Muscle of arm (tissue), 12 donors: ENCODE data around the gene ELOVL4. TPM values are rescaled to one million over a fixed set of nuclear protein-coding genes. Genes with fewer than 3 reads are reported as not detected.
A peak's percentile ranks its signal among the peaks of the same experiment; 100 is the strongest.

Experiments
- DNase-seq: peaks from one replicate; pipeline ENCODE4 v3.0.0-alpha.2; 2013
- polyA plus RNA-seq, 12 donors: library from polyadenylated mRNA; unstranded; fragments of 120-200 nt; gene quantifications; one replicate each; pipeline ENCODE4 v1.2.1, GENCODE V29; 2013; ENCODE audit not compliant: insufficient read length in 12 of 12

The ELOVL4 gene
- polyA plus RNA-seq, 12 donors: 2.0 to 5.2 (median 3.2) TPM; not detected in 1

DNA sequence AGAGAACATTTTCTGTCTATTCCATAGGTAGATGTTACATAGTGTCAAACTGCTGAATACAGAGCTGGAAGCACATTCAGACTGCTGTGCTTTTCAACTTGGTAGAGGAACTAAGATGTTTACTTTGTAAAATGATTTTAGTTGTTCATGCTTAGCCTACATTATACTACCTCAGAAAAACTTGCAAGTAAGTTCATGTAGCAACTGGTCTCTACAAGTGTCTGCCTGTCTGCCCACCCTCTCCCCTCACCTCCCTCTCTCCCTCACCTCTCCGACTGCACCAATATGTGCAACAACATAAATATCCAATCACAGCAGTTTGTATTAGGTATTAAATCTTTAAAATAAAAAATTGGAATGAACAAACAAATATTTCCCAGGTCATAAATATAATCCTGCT is 25.3 kb downstream of the ELOVL4 start:
- no peak for DNase-seq

DNA sequence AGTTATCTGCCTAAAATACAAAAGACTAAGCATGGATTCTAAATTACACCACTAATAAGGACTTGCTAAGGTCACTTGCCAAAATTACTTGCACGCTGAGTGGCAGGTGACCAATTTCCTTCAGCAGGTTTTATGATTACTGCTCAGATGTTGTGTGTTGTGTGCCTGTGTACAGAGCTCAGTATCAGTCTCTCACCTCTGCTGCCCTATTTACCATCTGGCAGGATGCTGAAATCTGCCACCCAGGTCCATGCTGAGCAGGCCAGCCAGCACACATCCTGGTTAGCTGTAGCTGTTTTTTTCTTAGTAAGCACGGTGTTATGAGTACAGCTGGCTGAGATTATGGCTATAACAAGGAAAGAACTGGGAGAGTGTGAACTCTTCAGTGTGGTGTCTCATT is 34.0 kb downstream of the ELOVL4 start:
- DNase-seq: no peak

DNA sequence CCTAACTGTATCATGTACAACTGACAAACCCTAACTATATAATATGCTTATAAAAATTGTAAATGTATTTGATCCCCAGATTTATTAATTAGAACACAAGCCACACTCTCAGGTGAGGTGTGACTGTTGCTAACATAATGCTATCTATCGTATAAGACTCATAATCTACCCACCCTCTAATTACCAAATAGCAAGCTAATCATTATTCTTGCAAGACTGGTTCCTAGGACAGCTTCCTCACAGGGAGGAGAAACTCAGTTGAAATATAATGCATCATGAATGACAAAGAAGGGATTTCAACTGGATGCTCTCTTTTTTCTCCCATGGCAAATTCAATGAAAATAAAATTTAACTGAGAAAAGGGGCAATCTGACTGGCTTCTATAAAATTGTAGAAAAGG is 35.4 kb downstream of the ELOVL4 start:
- DNase-seq: no peak

DNA sequence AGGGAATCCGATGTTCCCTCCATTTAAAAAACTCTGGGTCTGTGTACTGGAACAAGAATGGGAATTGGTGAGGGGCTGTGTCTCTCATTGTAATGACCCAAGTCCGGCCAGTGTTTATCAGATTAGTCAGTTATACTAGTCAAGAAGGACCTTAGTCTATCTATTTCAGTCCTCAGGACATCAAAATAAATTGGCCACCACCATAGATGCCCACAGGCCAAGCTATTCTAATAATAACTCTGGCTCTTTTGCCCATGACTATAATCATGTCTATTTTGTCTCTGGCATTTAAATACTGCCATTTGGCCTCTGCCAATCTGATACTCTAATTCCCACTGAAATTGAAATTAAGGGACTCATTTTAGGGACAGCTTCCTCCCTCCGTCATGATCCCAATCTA is 37.8 kb downstream of the ELOVL4 start:
- no peak for DNase-seq

DNA sequence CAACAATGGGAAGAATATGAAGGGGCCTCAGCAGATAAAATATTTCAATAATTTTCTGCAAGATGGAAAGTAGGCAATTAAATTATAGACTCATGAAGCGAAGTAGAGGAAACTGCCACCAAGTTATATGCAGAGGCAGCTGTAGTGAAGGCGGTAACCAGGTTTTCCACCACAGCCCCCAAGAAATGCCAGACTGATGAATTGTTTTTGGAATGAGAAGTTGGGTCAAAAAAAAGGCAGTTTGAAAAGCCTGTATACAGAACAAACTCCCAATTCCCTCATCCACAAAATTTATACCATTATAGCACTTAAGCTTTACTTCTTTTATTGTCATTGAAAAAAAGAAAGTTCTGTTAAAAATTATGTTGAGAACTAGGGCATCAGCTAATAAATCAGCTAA is 45.3 kb downstream of the ELOVL4 start:
- peak; percentile 4 for DNase-seq

DNA sequence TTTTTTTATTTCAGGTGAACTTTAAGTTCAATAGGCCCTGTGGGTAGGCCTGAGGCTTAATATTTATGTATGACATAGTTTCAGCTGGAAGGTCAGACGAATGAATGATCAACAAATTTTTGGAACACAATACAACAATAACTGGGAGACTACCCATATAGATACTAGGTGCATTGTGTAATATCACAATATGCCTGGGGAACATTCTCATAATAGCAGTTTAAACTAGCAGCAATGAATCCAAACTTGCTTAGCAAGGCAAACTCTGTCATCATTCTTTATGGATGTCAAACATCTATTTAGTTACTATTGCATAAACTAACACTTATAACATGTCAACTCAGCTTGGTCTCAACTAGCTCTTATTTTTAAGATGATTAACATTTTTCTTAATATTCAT is 49.3 kb downstream of the ELOVL4 start:
- no peak for DNase-seq

DNA sequence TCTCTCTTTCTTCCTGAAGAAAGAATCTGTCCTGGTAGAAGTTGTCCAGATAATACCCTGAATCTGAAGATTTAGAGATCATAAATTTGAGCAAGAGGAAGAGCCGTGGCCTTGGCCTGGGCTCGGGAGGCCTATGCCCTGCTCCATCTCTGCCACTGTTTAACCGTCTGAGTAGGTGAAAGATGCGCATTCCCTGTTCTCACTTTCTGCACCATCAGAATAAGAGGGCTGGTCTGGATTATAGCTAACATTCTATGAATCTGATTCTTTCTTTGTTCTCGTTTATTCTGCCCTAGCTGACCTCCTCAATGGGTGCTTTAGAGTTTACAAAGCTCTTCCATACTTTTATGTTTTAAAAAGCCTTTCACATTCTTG is 51.3 kb downstream of the ELOVL4 start:
- no peak for DNase-seq

DNA sequence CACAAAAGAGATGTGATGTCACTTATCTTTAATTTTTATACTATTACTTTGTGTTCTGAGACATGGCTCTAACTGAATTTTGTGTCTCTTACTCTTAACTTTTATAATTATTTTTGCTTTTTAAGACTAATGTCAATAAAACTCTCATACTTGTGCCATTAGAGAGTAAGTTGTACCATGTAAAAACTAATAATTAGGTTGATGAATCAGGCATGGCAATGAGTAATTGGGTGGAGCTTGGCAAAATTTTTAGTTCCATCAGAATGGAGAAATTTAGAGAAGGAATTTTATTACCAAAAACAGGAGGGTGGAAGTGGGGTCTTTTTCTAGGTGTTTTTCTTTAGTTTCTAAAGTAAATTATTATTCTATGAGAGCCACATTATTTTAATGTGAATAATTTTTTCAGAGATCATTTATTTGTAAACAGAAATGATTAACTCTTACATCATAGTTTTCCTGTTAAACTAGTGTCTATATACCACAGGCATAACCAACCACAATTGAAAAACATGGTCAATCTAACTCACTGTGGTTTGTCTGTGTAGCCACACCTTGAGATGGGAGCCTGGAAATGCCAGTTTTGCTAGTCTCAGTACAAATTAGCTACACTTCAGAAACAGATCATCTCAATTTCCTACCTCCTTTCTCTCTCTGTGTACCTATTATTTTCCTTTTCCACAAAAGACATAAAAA is 51.8 kb downstream of the ELOVL4 start:
- no peak for DNase-seq

DNA sequence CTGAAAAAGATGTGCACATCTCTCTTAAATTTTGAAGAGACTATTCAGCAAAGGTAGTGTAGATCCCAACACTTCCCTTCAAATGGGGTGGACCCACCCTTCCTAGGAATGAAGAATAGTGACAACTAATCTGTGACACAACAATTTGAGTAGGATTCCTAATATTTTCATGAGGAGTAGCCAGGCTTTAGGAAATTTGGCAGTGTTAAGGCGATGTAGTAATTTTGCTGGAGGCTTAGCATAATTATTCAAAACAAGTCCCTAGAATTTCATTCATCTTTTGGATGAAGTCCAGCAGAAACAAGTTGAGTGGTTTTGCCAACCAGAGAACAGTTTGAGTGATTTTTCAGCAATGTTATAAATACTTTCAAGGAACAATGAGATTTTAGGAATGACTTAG is 52.4 kb downstream of the ELOVL4 start:
- no peak for DNase-seq

DNA sequence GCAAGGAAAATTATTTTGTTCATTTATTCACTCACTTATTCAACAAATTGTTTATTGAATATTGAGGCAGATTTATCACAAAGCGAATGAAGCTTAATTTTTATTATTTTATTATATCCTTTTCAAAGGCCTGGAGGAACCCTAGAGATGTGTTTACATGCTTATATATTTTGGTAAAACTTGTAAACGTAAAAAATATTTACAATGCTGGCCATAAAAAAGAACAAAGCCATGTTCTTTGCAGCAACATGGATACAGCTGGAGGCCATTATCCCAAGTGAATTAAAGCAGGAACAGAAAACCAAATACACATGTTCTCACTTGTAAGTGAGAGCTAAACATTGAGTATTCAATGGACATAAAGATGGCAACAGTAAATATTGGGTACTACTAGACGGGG is 58.8 kb downstream of the ELOVL4 start:
- DNase-seq: no peak

DNA sequence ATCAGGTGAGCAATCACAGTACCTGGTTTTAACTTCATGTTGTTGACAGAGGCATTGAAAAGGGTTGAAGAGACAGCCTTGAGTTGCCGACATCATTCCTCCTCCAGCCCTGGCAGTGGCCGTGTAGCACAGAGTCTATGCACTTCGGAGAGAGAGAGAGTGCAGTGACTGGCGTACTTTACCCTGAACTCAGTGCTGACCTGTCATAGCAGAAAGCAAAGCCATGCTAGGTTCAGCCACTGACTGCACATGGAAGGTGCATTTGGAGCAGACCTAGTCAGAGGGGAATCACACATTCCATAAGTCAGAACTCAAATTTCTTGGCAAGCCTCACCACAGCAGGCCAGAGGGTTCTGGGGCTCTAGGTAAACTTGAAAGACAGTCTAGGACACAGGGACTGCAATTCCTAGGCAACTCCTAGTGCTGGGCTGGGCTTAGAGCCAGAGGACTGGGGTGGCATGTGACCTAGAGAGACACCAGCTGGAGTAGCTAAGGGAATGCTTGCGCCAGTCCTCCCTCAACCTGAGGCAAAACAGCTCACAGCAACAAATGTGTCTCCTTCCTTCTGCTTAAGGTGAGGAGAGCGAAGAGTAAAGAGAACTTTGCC is 69.1 kb downstream of the ELOVL4 start:
- no peak for DNase-seq

DNA sequence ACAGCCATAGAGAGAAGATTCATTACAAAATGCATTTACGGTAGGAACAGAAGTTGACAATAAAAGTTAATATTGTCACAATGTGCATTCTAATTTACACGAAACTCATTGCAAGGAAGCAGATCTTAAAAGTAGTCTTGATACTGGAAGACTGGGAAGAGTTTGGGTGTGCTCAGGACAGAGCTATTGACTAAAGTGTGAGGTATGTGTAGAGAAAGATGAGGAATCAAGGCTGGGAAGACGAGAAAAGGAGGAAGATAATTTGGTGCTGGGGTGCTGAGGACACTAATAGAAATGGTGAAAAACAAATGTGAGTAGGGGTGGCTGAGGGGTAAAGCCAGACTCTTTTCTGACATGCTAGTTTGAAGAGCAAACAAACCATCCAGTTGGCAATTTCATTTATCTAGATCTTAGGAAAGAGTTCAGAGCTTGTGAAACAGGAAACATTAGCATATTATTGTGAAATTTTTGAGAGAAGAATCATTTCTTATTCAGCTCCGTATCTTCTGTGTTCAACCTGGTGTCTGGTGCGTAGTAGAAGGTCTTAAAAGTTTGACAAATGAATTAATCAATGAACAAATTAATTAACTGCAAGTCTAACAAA is 72.7 kb downstream of the ELOVL4 start:
- no peak for DNase-seq

DNA sequence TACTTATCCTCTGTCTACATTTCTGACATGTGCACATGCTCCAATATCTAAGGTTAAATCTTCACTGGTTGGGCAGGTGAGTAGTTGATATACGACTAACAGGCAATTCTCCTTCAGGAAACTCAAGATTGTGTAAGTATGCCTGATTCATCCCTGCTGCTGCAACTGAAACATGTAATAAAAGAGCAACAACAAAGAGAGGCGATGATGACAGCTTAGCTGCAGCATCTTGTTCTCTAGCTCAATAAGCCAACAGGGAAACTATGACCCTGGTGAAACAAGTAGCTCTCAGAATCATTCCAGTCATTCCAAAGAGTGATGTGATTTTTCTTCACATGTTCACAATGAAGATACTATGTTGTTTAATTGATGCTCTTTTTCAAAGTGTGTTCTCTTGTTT is 74.4 kb downstream of the ELOVL4 start:
- no peak for DNase-seq

DNA sequence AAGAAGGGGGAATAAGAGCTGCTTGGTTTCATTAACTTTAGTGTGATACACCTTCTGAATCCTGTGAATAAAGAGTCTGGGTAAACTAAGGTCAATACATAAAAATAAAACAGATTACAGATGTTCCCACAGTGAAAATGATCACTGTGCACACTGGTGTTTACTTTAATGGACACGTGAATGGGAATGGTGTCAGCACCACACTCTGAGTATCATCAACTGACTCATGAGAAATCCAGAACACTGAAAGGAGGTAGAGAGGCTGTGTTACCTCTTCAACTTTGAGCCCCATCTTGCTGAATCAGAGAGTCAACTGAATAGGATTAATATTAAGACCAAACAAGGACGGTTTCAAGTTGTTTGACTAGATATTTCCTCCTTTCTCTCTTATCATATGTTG is 75.0 kb downstream of the ELOVL4 start:
- no peak for DNase-seq

DNA sequence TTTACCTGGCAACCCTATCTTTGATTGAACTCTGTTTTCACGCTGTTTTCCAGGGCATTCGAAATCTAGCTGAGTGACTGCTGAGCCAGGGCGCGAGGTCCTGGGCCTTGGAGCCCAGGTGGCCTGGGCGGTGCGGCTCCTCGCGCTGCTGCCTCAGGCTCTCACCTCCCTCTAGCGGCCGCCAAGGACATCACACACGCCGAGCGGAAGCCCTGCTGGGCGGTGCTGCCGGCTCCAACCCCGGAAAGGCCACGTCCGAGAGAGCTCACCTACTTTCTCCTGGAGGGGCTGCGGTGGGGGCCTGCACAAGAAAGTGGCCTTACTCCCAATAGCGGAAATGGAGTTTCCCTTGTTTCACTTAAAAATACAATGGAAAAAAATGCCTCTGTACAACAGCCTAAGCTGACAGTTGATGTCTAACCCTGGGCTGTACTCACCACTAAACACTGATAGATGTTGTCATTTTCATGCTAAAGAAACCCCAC is 77.7 kb downstream of the ELOVL4 start:
- DNase-seq: peak; percentile 74

DNA sequence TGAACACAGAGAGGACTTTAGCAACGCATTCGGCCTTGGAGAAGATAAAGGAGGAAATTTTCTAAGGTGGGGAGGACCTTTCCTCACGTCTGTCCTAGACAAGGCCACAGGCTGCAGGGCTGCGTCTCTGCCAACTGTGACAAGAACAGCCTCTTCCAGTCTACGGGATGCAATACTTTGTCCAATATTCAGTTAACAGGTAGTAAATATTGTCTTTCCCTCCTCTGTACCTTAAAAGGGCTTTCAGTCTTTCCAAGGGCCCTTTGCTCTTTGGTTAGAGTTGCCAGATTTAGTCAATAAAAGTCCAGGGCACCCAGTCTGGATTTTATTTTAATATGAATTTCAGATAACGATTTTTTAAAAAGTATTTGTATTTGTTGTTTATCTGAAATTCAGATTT is 78.2 kb downstream of the ELOVL4 start:
- DNase-seq: no peak

DNA sequence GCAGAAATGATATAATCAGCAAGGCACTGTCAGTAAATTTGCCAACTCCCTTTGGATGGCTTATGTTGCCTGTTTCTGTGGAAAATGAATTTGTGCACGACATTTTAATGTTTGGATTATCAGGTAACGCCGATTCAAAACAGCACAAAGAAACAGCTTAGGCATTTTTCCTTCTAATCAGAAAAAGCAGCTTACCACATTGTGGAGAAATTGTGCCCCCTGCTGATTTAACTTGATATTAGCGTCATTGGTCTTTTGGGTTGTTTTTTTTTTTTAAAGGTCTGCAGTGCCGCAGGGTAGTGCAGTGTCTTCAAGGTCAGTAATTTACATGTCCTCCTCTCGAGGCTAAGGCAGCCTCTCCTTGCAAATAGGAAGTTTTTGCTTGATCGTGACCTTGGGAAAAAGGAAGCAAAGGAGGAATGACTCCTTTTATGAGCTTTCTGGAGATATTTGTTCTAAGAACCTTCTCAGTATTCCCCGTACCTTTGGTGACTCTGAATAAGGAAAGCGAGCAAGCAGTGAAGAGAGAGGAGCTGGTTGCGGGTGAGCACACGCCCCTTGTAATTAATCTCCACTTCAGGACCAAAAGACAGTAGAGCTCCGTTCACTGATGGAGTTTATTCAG is 79.1 kb downstream of the ELOVL4 start:
- peak; percentile 78 for DNase-seq

Other genes starting within 250 kb of the ELOVL4 start
- gene TTK, start 57.1 kb upstream of the ELOVL4 start, polyA plus RNA-seq: 10 to 100 TPM in 4 of 12 donors, 1 to 10 TPM in 7, not detected in 1; 4.6 to 17.1 (median 9.2) TPM
- 10 to 100 TPM in 11 of 12 donors, not detected in 1; 11.2 to 29.5 (median 19.5) TPM for gene BCKDHB, start 159.1 kb upstream of the ELOVL4 start, polyA plus RNA-seq